ENCODE measurements around the gene PRLHR. TPM values are rescaled to one million over a fixed set of nuclear protein-coding genes. Genes with fewer than 3 reads are reported as not detected.

PRLHR gene
- total RNA-seq, 1 experiment from 2014 or later: not detected

DNA sequence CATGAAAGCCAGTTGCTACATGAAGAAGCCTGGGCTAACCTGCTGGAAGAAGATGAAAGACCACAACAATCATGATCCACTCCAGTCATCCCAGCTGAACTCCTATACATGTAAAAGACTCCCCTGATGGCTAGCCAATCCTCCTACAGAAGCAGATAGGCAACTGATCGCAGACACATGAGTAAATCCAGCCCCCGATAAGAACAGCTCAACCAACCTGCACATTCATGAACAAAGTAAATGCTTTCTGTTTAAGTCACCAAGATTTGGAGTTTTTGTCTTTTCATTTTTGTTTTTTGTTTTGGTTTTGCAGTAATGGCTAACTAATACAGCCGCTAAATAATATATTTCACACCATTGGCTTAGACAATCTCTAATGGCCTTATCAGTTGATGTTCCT, 53.7 kb downstream of the PRLHR start:
- Mint-ChIP-seq H3K27ac (ENCODE audit: low read depth, unreplicated experiment) (no peak overlapping the region), H3K9me3 (ENCODE audit: unreplicated experiment) (peaks cover 1% of the 10 kb centered on the region), H3K27me3 (ENCODE audit: insufficient read depth, unreplicated experiment) (no peaks in the 10 kb centered on the region), H3K36me3 (ENCODE audit: insufficient read depth, unreplicated experiment) (no peaks in the 10 kb centered on the region), H3K4me1 (ENCODE audit: insufficient read depth, unreplicated experiment) (no peaks in the 10 kb centered on the region), H3K4me3 (ENCODE audit: unreplicated experiment) (no peak overlapping the region)
- no peak for DNase-seq (ENCODE audit: unreplicated experiment)
- BruUV-seq (replicated peaks): no TSS peak
- TF ChIP-seq, protein P1, sequence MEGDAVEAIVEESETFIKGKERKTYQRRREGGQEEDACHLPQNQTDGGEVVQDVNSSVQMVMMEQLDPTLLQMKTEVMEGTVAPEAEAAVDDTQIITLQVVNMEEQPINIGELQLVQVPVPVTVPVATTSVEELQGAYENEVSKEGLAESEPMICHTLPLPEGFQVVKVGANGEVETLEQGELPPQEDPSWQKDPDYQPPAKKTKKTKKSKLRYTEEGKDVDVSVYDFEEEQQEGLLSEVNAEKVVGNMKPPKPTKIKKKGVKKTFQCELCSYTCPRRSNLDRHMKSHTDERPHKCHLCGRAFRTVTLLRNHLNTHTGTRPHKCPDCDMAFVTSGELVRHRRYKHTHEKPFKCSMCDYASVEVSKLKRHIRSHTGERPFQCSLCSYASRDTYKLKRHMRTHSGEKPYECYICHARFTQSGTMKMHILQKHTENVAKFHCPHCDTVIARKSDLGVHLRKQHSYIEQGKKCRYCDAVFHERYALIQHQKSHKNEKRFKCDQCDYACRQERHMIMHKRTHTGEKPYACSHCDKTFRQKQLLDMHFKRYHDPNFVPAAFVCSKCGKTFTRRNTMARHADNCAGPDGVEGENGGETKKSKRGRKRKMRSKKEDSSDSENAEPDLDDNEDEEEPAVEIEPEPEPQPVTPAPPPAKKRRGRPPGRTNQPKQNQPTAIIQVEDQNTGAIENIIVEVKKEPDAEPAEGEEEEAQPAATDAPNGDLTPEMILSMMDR (IDR thresholded peaks at IDR 0.05; ENCODE audit: unreplicated experiment): no peak
- POLR2A ChIA-PET: interaction anchor here (0.9 to 3.3 kb wide), 4 partner anchors 11 to 1100 kb away, joined by 3 to 16 read pairs (median 8); no protein-coding TSS in a partner anchor
- intact Hi-C loops (cut with micrococcal nuclease): loop anchor here (5.0 to 10.0 kb wide), 2 partner anchors 39 to 237 kb away; no protein-coding TSS in a partner anchor
- CTCF ChIA-PET: interaction anchor here (1.3 to 7.9 kb wide), 4 partner anchors 13 to 119 kb away, joined by 3 to 90 read pairs (median 5); no protein-coding TSS in a partner anchor

Other genes starting within 250 kb of the PRLHR start
- 45.9 and 51.0 TPM in 2 replicates for gene CACUL1, start 159.3 kb upstream of the PRLHR start, total RNA-seq (2022)

Measured in MCF 10A (cell line).